ENCODE results near the gene SMYD3. TPM values are rescaled to one million over a fixed set of nuclear protein-coding genes. Genes with fewer than 3 reads are reported as not detected.

Gene SMYD3
- total and polyA plus RNA-seq, 9 of the 15 experiments (the other 6 are each of a cell fraction or from before 2014, with no cell fraction given), result 128 to 440 (median 197) TPM

- no peak for TF ChIP-seq LCOR (CRISPR knock-in tag; IDR thresholded peaks at IDR 0.05)
- TF ChIP-seq MEIS2 (IDR thresholded peaks at IDR 0.05; ENCODE audit: partially characterized antibody), result peak; percentile 91
- no peak for TF ChIP-seq TEAD2 (tag; IDR thresholded peaks at IDR 0.05)
- no peak for TF ChIP-seq ZNF699 (CRISPR knock-in tag; IDR thresholded peaks at IDR 0.05; ENCODE audit: insufficient replicate concordance)
- TF ChIP-seq THRA (IDR thresholded peaks at IDR 0.05), result no peak
- no peak for TF ChIP-seq ZNF253 (CRISPR knock-in tag; conservative IDR thresholded peaks at IDR 0.05)
Measured at GRCh38 chr1:246091477-246091876, 415.6 kb downstream of the SMYD3 start (continued).

GRCh38 chr1:246086191-246086590, 420.9 kb downstream of the SMYD3 start:
- 88% methylated on average over 5 of the region's 5 CpGs for WGBS (ENCODE audit: insufficient coverage, low coverage, missing lambda C conversion rate)
- POLR2A ChIA-PET, result no interaction called here
- H3K9me1 ChIP-seq (ENCODE audit: control insufficient read depth, insufficient read depth, low read length), result no peaks in the 10 kb centered on the region
- H3K36me3 ChIP-seq (ENCODE audit: control insufficient read depth, insufficient read depth, low read length), result no peaks in the 10 kb centered on the region
- no peak overlapping the region for H3K4me2 ChIP-seq (ENCODE audit: insufficient read depth, low read length)
- H3K27ac ChIP-seq (ENCODE audit: extremely low read depth, low read depth, low read length), result no peak overlapping the region
- H3K79me2 ChIP-seq (ENCODE audit: control insufficient read depth, insufficient read depth, low read length), result no peaks in the 10 kb centered on the region; the same call in 2 of the 3 replicates
- no peak for DNase-seq (ENCODE audit: extremely low read depth in 1 of 4, low spot score in 3 of 4)
- BruUV-seq (replicated peaks), result no TSS peak
- H3K4me3 ChIP-seq, result no peak overlapping the region
- ATAC-seq, result no peak
- H3K4me1 ChIP-seq (replicated peaks in 1 of 2; ENCODE audit: control insufficient read depth in 2 of 2, insufficient read depth in 2 of 2, low read length in 2 of 2), result peaks cover 3 to 5% of the 10 kb centered on the region in 2 experiments; a peak in 2 of 5 replicates
- CTCF ChIA-PET (ENCODE audit: low intra/inter-chr PET ratio), result no interaction called here
- FAIRE-seq, result no peak
- intact Hi-C loops (cut with micrococcal nuclease) (no loop called here), in situ Hi-C loops (cut with MboI) (no loop called here)
- no peaks in the 10 kb centered on the region for H4K20me1 ChIP-seq (replicated peaks; ENCODE audit: control insufficient read depth, insufficient read depth, low read length)
- no peaks in the 10 kb centered on the region for H3K27me3 ChIP-seq (ENCODE audit: control insufficient read depth in 2 of 2, insufficient read depth in 2 of 2, low read length in 2 of 2)
- 0 out of 2 replicates have a peak, but pooled peaks cover 4% of the 10 kb centered on the region for H3K9me3 ChIP-seq (replicated peaks; ENCODE audit: control insufficient read depth, insufficient read depth, low read depth, low read length)
- H3K9ac ChIP-seq (ENCODE audit: insufficient read depth in 1 of 2, low read depth in 2 of 2, low read length in 2 of 2), result no peak overlapping the region
- no peak overlapping the region for H2AFZ ChIP-seq (ENCODE audit: low read depth, low read length)
- no peak for TF ChIP-seq ZNF586 (CRISPR knock-in tag; conservative IDR thresholded peaks at IDR 0.05)
- no peak for TF ChIP-seq GTF2F1 (IDR thresholded peaks at IDR 0.05; ENCODE audit: low read depth, low read length)
- TF ChIP-seq CREBBP (IDR thresholded peaks at IDR 0.05; ENCODE audit: low read depth, low read length), result no peak
- TF ChIP-seq REST (IDR thresholded peaks at IDR 0.05; ENCODE audit: borderline replicate concordance), result no peak
- TF ChIP-seq REST (CRISPR knock-in tag; IDR thresholded peaks at IDR 0.05; ENCODE audit: low read depth), result no peak
- TF ChIP-seq KDM5B (IDR thresholded peaks at IDR 0.05; ENCODE audit: insufficient replicate concordance, low read depth, low read length), result no peak

Data from K562 (cell line).